GM10248 (cell line): ENCODE results near the gene VAMP3.
"Not testable (repeated sequence)": the region's sequence is repeated elsewhere in the genome, so short reads cannot be mapped to it uniquely, and the experiment has no call there.

Experiments used
- CTCF ChIA-PET: fragments of 300-600 bp; sonication (Branson Sonifier 250); formaldehyde crosslinking; extraction: SDS; loops from one replicate; lab custom pipeline; 2021; ENCODE audit warnings: antibody characterized with exemption; lab: Yijun Ruan, JAX
- POLR2A ChIA-PET: fragments of 350-650 bp; sonication (Branson Sonifier 250); formaldehyde crosslinking; extraction: SDS; loops from one replicate; lab custom pipeline; 2020; ENCODE audit warnings: antibody characterized with exemption; lab: Yijun Ruan, JAX
- DNase-seq: peaks from one replicate; pipeline ENCODE4 v3.0.0; 2012; ENCODE audit errors: extremely low spot score
- TF ChIP-seq, protein P1 (sequence below): IDR thresholded peaks from 2 replicates; pipeline ENCODE4 v1.5.1; 2012; ENCODE audit warnings: mild to moderate bottlenecking, low read depth; ENCODE audit errors: extremely low read depth, missing control alignments, control extremely low read depth

VAMP3 gene

DNA sequence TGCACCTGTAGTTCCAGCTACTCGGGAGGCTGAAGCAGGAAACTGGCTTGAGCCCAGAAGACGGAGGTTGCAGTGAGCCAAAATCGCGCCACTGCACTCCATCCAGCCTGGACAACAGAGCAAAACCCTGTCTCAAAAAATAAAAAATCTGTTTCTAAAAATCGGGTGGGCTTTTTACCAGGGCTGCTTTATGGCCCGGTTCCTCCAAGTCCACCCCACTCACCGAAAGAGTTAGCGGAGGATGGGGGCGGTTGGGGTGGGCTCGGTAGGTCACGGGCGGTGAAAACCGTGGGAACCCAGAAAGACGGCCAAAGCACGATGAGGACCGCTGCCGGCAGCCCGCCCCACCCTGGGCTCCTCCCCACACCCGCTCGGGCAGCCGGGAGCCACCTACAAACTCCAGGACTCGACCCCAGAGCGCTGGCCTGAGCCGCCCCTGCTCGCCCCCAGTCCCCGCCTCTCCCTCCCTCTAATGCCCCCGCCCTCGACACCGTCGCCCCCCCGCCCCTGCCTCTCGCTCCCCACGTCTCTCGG lies 12.1 kb downstream of the VAMP3 start:
- CTCF ChIA-PET = interaction anchor here (1.3 to 1.6 kb wide), 2 partner anchors 30 to 116 kb away, joined by 3 to 4 read pairs; no protein-coding TSS in a partner anchor
- POLR2A ChIA-PET = no interaction called here
- DNase-seq = peak; percentile 73
- TF ChIP-seq, protein P1, sequence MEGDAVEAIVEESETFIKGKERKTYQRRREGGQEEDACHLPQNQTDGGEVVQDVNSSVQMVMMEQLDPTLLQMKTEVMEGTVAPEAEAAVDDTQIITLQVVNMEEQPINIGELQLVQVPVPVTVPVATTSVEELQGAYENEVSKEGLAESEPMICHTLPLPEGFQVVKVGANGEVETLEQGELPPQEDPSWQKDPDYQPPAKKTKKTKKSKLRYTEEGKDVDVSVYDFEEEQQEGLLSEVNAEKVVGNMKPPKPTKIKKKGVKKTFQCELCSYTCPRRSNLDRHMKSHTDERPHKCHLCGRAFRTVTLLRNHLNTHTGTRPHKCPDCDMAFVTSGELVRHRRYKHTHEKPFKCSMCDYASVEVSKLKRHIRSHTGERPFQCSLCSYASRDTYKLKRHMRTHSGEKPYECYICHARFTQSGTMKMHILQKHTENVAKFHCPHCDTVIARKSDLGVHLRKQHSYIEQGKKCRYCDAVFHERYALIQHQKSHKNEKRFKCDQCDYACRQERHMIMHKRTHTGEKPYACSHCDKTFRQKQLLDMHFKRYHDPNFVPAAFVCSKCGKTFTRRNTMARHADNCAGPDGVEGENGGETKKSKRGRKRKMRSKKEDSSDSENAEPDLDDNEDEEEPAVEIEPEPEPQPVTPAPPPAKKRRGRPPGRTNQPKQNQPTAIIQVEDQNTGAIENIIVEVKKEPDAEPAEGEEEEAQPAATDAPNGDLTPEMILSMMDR = no peak

DNA sequence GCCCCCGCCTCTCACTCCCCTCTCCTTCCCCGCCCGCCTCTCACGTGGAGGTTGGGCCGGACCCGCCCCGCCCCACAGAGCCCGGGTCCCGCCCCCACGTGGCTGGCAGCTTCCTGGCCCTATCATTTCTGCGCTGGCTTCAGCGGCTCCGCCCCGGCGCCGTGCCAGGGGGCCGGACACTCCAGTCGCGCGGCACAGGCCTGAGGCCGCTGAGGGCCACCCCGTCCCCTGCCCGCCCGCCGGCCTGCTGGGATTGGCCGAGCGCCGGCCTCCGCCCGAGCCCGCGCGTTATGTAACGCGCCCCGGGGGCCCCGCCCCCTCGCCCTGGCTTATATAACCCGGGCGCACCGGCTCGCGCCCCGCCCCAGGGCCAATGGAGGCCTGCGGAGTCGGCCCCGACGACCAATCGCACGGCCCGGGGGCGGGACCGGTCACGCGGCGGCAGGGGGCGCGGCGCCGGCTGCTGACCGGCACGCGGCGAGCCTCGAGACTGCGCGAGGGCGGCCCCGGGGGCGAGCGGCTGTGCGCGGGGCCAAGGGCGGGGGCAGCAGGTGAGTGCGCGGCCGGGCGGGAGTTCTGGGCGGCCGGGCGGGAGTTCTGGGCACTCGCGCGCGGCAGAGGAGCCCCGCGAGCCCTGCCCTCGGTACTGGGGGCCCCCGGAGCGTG lies 12.9 kb downstream of the VAMP3 start, which contains the start of gene PER3:
Gene PER3 (plus strand): TSS at position 466 of the 666 bp plus-strand sequence. CDS start 587 bp downstream, outside the sequence.
- POLR2A ChIA-PET = no interaction called here
- CTCF ChIA-PET = interaction anchor here (1.3 kb wide), 1 partner anchor 31 kb away, joined by 3 read pairs; no protein-coding TSS in a partner anchor
- DNase-seq = peak; percentile 95
- TF ChIP-seq, protein P1 = no peak

DNA sequence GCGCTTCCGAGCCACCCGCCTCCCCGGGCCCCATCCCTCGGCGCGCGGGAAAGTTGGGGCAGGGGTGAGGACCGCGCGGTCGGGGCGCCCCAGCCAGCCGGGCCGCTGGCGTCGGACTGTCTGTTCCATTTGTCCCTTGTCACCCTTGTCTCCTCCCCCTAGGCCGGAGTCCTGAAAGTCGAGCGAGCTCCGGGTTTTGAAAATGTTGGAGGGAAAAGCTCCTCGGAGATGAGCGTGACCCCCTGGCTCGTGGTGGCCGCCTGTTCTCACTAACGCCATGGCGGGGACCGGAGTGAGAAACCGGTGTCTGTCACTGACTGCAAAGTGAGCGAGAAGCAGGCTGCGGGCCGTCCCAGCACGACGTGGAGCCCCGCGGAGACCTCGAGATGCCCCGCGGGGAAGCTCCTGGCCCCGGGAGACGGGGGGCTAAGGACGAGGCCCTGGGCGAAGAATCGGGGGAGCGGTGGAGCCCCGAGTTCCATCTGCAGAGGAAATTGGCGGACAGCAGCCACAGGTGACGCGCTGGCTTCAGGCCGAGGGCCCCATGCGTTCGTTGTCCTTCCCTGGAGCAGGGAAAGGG lies 13.5 kb downstream of the VAMP3 start:
- POLR2A ChIA-PET = no interaction called here
- DNase-seq = no peak
- CTCF ChIA-PET = no interaction called here
- TF ChIP-seq, protein P1 = no peak

DNA sequence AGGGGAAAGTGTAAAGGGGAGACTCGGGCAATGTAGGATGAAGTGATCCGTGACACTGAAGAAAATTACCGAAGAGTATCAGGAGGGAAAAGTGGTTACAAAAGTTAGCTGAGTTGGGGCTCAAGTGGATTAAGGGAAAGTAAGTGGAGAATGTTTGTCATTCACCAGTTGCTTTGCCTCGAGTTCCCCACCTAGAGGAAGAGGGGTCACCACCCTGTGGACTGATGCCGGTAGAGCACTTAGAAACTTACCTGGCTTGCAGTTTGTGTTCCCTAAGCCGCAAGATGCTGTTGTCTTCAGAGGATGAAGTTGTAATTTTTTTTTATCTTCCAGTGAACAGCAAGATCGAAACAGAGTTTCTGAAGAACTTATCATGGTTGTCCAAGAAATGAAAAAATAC lies 14.0 kb downstream of the VAMP3 start:
- CTCF ChIA-PET = no interaction called here
- no peak for DNase-seq
- POLR2A ChIA-PET = no interaction called here
- TF ChIP-seq, protein P1 = no peak

DNA sequence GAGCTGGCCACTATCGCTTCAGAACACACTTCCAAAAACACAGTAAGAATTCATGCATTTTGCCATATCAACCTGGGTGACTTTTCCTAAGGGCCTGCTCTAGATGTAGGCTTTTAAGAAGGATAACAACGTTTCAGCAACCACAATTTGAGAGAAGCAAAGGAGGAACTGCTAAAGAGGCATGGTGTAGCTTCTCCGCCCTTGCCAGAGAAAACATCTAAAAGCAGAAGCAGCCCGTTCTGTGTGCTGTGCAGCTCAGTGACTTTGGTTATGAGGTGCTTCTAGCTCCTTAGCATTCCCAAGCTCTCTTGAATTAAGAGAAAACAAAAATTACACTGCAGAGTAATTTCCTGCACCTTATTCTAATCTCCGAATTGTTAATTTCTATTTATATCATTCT lies 15.7 kb downstream of the VAMP3 start:
- TF ChIP-seq, protein P1 = no peak
- CTCF ChIA-PET = interaction anchor here (0.8 to 1.3 kb wide), 4 partner anchors 10 to 119 kb away, joined by 3 to 5 read pairs (median 3); no protein-coding TSS in a partner anchor

DNA sequence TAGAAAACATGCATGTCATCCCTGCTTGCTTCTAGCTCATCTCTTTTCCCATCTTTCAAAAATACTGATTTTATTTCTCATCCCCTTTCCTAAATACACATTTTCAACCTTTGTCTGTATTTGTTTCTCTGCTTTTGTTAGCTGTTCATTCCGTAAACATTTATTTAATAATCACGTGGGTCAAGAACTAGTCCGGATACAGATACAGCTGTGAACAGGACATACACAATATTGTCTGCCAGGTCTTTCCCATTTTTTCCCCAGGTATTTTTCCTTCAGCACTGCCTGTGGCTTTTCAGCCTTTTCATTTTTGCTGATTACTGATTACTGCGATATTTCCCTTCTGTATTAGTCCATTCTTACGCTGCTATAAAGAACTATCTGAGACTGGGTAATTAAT lies 18.7 kb downstream of the VAMP3 start:
- CTCF ChIA-PET = no interaction called here
- POLR2A ChIA-PET = no interaction called here

More for the DNA sequence above, 15.7 kb downstream of the VAMP3 start:
- DNase-seq = no peak
- POLR2A ChIA-PET = no interaction called here

DNA sequence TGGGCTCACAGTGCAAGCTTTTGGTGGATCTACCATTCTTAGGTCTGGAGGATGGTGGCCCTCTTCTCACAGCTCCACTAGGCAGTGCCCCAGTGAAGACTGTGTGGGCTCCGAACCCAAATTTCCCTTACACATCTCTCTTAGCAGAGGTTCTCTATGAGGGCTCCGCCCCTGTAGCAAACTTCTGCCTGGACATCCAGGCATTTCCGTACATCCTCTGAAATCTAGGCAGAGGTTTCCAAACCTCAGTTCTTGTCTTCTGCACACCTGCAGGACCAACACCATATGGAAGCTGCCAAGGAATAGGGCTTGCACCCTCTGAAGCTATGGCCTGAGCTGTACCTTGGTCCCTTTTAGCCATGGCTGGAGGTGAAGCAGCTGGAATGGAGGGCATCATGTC lies 19.9 kb downstream of the VAMP3 start:
- POLR2A ChIA-PET, DNase-seq, CTCF ChIA-PET: not testable (repeated sequence)

More for the DNA sequence above, 18.7 kb downstream of the VAMP3 start:
- TF ChIP-seq, protein P1 = no peak
- no peak for DNase-seq
